ENCODE measurements around the gene CRK.

- TF ChIP-seq CTCF (conservative IDR thresholded peaks at IDR 0.05; ENCODE audit: low read depth, low read length) (no peak), EZH2 (IDR thresholded peaks at IDR 0.05; ENCODE audit: low read length, unreplicated experiment) (no peak)
Measured at GRCh38 chr17:1492249-1493206, 36.5 kb upstream of the CRK start, which contains the start of gene MYO1C.

All from PC-3 (cell line).